AG04450 (cell line): Measurements from ENCODE around the gene BCAP31. TPM values are rescaled to one million over a fixed set of nuclear protein-coding genes. Genes with fewer than 3 reads are reported as not detected.
"Not testable (repeated sequence)": the region's sequence is repeated elsewhere in the genome, so short reads cannot be mapped to it uniquely, and the experiment has no call there.

Experiments
- CTCF ChIA-PET: fragments of 300-600, 350-600 bp; formaldehyde crosslinking; extraction: SDS; loops from one replicate; lab custom pipeline; 2022; ENCODE audit warnings: antibody characterized with exemption, inconsistent platforms; lab: Charles Lee
- POLR2A ChIA-PET: fragments of 350-600 bp; formaldehyde crosslinking; extraction: SDS; loops from one replicate; lab custom pipeline; 2021; ENCODE audit warnings: antibody characterized with exemption, inconsistent platforms; lab: Yijun Ruan, JAX
- DNase-seq: peaks from one replicate; pipeline ENCODE4 v3.0.0-alpha.2; 2011; ENCODE audit warnings: low read depth, low spot score
- H3K27ac ChIP-seq: one replicate; pipeline ENCODE4 v1.5.1; 2012; ENCODE audit warnings: low read depth, low read length, control low read depth
- H3K27me3 ChIP-seq: one replicate; pipeline ENCODE4 v1.6.0; 2012; ENCODE audit warnings: low read length; ENCODE audit not compliant: control insufficient read depth, insufficient read depth
- H3K4me3 ChIP-seq: 2 replicates; pipeline ENCODE4 v1.5.1; 2011; ENCODE audit warnings: mild to moderate bottlenecking, low read depth, low read length, control low read depth
- H3K9me3 ChIP-seq: 2 replicates; pipeline ENCODE4 v1.5.1; 2012; ENCODE audit warnings: low read length; ENCODE audit not compliant: control insufficient read depth, insufficient read depth
- CTCF ChIP-seq: IDR thresholded peaks from 2 replicates; pipeline ENCODE4 v1.5.1; 2011; ENCODE audit warnings: low read depth, low read length, control low read depth, inconsistent platforms
- polyA plus RNA-seq: library from polyadenylated mRNA; depleted of rRNA; stranded (reverse); fragments of >200 nt; gene quantifications from 2 replicates; pipeline ENCODE4 v1.2.3, GENCODE V29; 2011

Gene BCAP31
- polyA plus RNA-seq, 1 experiment = 108 TPM

DNA sequence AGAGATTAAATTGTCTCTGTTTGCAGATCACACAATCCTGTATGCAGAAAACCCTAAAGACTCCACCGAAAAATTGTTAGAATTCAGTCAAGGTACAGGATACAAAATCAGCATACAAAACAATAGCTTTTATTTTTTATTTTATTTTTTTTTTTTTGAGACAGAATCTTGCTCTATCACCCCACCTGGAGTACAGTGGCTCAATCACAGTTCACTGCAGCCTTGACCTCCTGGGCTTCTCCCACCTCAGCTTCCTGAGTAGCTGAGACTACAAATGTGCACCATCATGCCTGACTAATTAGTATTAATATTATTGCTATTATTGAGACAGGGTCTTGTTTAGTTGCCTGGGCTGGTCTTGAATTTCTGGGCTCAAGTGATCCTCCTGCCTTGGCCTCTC lies 30.9 kb upstream of the BCAP31 start:
- H3K9me3 ChIP-seq = no peaks in the 10 kb centered on the region
- POLR2A ChIA-PET = interaction anchor here (0.6 kb wide), 1 partner anchor 203 kb away, joined by 3 read pairs; no protein-coding TSS in a partner anchor
- H3K27me3 ChIP-seq = peaks cover 4% of the 10 kb centered on the region
- H3K27ac ChIP-seq = no peak overlapping the region
- CTCF ChIA-PET = interaction anchor here (0.7 to 1.7 kb wide), 2 partner anchors 9 to 198 kb away, joined by 6 to 8 read pairs; partner anchors contain the start of gene PLXNB3
- TF ChIP-seq CTCF = no peak
- H3K4me3 ChIP-seq = no peak overlapping the region
- no peak for DNase-seq

GRCh38 chrX:153750127-153750774 lies 26.1 kb upstream of the BCAP31 start:
- H3K9me3 ChIP-seq = no peaks in the 10 kb centered on the region
- H3K4me3 ChIP-seq = no peak overlapping the region
- ChIA-PET CTCF (no interaction called here), POLR2A (no interaction called here)
- TF ChIP-seq CTCF = no peak
- no peak for DNase-seq
- H3K27me3 ChIP-seq = peaks cover 6% of the 10 kb centered on the region
- no peak overlapping the region for H3K27ac ChIP-seq

DNA sequence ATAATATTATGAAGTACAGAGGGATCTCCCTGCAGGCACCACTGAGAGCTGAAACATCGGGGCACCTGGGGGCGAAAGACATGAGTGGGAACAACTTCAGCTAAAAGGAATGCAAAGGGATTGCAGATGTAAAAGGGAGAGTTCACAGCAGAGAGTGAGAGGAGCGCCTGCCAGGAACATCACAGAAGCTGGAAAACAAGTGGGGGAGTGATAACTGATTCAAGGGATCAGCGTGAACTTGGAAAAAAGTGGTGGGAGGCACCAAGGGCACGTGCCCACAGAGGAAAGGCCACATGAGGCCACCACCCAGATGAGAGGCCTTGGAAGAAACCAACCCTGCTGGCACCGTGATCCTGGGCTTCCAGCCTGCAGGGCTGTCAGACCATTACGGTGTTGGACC lies 24.8 kb upstream of the BCAP31 start:
- H3K27ac ChIP-seq, H3K9me3 ChIP-seq, DNase-seq, H3K27me3 ChIP-seq, H3K4me3 ChIP-seq, POLR2A ChIA-PET: not testable (repeated sequence)
- CTCF ChIA-PET = interaction anchor here (0.6 kb wide), 1 partner anchor 198 kb away, joined by 3 read pairs; no protein-coding TSS in a partner anchor

GRCh38 chrX:153746991-153747390 lies 22.8 kb upstream of the BCAP31 start:
- H3K9me3 ChIP-seq, H3K27ac ChIP-seq, H3K4me3 ChIP-seq, POLR2A ChIA-PET, DNase-seq, CTCF ChIA-PET, H3K27me3 ChIP-seq: not testable (repeated sequence)

GRCh38 chrX:153746359-153746758 lies 22.2 kb upstream of the BCAP31 start:
- no peak for DNase-seq
- no peaks in the 10 kb centered on the region; the same call in 1 of the 2 replicates for H3K9me3 ChIP-seq
- ChIA-PET CTCF (no interaction called here), POLR2A (no interaction called here)
- H3K27me3 ChIP-seq = peaks cover 6% of the 10 kb centered on the region
- H3K27ac ChIP-seq = no peak overlapping the region
- H3K4me3 ChIP-seq = no peak overlapping the region
- no peak for TF ChIP-seq CTCF

- DNase-seq, POLR2A ChIA-PET, CTCF ChIA-PET, H3K4me3 ChIP-seq, H3K27me3 ChIP-seq, H3K27ac ChIP-seq, H3K9me3 ChIP-seq: not testable (repeated sequence)
These were observed 20.9 kb upstream of the BCAP31 start for GRCh38 chrX:153745067-153745433.
